GM20000 (cell line): ENCODE data around the gene LRRC3.

Source experiments
- DNase-seq: peaks from one replicate; pipeline ENCODE4 v3.0.0; 2012; ENCODE audit warnings: low spot score
- TF ChIP-seq, protein P1 (sequence below): IDR thresholded peaks from 2 replicates; pipeline ENCODE4 v1.5.1; 2012; ENCODE audit warnings: mild to moderate bottlenecking, control low read depth; ENCODE audit errors: extremely low read depth, missing control alignments

Gene LRRC3

DNA sequence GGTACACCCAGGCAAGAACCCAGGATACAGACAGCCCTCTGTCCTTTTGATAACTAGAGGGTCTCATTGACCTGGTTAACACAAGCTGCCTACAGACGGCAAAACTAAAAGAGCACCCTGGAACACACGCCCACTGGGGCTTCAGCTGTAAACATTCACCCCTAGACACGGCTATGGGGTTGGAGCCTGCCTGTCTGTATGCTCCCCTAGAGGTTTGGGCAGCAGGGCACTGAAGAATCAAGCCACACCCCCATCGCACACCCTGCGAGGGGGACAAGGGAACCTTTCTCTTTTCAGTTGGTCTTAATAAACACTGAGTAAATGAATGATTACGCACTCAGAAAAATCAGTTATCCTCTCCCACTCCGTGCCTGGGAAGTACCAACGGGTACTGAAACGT, 35.5 kb downstream of the LRRC3 start:
- TF ChIP-seq, protein P1, sequence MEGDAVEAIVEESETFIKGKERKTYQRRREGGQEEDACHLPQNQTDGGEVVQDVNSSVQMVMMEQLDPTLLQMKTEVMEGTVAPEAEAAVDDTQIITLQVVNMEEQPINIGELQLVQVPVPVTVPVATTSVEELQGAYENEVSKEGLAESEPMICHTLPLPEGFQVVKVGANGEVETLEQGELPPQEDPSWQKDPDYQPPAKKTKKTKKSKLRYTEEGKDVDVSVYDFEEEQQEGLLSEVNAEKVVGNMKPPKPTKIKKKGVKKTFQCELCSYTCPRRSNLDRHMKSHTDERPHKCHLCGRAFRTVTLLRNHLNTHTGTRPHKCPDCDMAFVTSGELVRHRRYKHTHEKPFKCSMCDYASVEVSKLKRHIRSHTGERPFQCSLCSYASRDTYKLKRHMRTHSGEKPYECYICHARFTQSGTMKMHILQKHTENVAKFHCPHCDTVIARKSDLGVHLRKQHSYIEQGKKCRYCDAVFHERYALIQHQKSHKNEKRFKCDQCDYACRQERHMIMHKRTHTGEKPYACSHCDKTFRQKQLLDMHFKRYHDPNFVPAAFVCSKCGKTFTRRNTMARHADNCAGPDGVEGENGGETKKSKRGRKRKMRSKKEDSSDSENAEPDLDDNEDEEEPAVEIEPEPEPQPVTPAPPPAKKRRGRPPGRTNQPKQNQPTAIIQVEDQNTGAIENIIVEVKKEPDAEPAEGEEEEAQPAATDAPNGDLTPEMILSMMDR: no peak
- no peak for DNase-seq

DNA sequence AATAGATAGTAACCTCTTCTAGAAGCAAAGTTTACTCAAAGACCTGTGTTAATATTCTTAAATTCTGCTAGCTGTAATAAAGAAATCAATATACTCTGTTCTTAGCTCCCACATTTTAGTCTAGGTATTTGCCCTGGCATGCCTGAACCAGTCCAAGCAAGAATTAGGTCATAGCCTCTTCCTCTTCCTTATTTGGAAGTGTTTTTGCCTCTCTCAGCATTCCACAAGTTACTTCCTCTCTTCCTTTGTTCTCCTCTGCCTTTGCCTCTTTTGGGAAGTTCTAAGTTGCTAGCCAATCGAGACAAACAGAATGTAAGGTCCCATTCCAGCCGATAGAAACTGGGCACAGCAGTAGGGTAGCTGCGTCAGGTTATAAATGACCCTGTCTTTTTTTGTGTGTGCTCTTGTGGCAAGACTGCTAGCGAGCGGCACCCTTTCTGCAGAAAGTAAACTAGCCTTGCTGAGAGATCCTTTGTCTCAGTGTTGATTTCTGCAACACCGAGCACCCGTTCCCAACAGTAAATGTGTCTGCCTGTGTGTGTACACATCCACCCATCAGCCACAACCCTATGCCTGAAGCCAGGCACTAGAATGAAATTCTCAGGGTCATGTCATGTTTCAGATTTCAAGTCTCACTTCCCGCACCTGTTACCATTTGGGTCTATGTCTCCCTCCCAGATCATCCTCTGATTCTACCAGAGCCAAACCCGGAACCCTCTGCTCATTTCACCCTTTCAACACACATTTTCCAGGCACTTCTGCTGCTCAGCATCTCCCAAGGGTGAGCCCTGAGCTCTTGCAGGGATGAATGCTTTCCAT, 37.5 kb downstream of the LRRC3 start:
- TF ChIP-seq, protein P1: no peak
- DNase-seq: no peak

DNA sequence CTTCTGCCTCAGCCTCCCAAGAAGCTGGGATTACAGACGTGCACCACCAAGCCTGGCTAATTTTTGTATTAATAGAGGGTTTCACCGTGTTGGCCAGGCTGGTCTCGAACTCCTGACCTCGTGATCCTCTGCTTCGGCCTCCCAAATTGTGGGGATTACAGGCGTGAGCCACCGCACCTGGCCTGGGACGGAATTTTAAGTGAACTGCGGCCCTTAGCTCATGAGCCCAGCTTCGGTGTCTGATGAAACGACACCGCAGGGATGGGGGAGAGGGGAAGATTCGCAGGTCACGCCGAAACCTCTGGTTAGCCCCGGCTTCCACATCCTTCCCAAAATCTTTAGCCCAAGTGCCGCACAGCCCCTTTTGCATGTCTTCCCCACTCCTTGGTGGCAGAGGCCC, 39.1 kb downstream of the LRRC3 start:
- TF ChIP-seq, protein P1: no peak
- no peak for DNase-seq

DNA sequence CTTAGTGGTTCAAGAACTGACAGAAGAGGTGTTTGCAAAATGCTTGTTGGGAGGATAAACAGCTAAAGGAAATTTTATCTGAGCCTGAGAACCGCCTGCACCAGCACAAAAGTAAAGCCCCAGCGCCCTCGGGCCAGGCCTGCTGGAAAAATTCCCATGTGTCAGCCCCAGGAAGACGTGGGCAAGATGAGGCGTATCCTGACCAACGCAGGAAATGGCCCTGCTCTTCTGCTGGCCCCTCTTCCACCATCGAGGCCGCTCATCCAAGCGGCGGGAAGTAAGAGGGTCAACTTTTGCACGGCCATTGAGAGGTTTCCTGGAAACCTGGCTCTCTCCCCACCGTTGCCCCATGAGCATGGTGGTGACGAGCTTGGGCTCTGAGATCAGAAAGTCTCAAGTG, 39.6 kb downstream of the LRRC3 start:
- no peak for DNase-seq
- TF ChIP-seq, protein P1: no peak

DNA sequence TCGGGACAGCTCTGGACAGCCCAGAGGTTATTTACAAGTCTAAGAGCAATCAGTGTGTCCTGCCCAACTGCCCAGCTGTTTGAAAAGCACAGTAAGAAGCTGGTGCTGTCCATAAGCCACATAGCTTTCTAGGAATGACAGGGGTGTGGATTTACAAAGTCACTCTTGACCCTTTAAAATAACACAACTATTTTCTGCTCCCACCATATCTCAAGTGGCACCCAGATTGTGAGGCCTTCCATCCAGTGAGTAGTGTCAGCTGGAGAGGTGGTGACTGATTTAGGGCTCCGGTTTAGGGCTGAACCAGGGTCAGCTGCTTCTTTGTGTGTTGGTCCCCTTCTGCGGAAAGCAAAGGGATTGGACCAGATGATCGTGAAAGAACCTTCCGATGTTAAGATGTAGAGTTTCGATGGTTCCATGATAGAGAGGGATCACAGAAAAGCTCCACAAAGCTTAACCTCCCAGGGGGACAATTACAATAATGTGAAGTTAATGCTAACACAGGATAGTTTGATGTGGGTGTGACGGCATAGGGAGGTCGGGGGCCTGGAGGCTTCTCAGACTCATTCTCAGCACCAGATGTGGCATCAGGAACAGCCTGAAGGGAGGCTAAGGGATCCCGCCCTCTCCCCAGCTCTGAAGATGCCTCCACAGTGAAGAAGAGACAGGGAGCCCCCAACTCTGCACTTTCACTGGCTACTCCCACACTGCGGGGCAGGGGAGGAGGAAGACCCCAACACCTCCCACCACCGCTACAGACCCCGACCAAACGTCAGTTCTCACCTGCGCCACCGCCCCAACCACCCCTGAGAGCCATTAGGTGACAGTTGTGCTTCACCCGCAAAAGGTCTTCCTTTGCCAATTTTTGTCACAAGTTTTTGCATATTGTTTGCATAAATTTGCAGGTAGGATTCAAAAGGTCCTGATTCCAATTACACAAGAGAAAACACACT, 40.6 kb downstream of the LRRC3 start:
- DNase-seq: no peak
- TF ChIP-seq, protein P1: no peak

DNA sequence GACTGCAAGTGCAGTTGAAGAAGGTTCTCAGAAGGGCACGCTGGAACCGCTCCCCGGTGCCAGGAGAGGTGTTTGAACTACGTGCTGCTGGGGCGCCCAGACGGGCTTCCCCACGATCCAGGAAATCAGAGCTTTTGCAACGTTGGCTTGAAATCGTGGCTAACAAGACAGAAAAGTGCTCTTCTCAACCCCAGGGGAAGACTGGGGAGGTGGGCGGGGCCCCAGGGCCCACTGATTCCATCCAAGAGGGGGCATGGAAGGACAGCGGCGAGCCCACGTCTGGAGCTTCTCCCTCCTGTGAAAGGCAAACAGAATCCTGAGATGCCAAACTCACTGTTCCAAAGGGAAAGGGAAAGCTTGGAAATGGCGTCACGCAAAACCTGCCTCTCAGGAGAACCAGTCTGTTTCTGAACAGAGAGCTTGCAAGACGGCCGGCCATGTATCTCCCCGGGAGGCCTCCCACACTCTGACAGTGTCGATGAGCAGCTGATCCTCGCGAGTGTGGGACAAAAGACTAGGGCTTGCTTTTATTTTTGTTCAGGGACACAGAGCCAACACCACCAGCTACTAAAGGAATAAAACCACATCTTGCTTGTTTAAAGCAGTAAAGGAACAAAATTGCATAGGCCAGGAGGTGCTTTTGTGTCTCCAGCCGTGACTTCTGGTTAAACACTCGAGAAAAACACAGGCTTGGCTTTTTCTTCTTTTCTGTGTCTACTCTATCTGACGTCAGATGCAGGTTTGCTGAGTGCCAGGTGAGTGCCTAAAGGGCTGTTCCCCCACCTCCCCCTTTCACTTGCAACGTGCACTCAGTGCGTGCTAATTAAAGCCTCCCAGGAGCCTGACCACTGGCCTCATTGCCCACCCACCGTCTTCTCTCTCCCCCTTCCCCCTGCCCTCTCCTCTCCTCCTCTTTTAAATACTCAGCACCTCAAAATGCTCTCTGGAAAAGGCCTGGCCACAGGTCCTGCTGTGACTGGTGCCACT, 41.5 kb downstream of the LRRC3 start:
- DNase-seq: no peak
- TF ChIP-seq, protein P1: no peak
